Measurements from ENCODE around the gene PKIG.

DNA sequence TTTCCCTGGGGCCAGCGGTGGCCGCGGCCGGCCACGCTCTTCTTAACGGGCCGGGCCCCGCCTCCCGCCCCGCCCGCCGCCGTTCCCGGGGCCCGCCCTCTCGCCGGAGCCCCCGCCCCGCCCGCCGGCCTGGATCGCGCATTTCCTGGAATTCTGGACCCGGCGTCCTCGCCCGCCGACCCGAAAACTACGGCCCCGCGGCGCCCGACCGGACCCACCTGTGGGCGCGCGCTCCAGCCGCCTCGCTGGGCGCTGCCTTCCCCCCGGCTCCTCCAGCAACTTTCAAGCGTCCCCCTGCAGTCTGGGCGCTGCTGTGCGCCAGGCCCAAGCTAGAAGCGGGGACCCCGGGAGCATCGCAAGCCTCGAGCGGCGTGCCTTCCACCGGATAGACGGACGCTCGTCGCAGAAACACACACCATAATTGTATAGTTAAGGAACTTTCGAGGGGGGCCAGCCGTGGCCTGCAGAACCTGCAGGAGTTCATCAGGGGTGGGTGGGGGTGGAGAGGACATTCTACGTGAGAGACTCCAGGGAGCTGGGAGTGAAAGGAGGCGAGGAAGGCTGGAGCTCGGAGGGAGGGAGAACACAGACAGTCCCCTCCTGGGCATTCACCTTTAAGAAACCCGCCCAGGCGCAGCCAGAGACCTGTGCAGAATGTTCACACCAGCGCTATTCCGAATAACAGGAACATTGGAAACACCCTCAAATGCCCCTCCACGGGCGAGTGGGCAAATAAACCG is 69.5 kb downstream of the PKIG start, which contains the start of gene ADA:
- TF ChIP-seq POLR2A (IDR thresholded peaks at IDR 0.05): peak; percentile 42 to 57
- TF ChIP-seq, protein P1, sequence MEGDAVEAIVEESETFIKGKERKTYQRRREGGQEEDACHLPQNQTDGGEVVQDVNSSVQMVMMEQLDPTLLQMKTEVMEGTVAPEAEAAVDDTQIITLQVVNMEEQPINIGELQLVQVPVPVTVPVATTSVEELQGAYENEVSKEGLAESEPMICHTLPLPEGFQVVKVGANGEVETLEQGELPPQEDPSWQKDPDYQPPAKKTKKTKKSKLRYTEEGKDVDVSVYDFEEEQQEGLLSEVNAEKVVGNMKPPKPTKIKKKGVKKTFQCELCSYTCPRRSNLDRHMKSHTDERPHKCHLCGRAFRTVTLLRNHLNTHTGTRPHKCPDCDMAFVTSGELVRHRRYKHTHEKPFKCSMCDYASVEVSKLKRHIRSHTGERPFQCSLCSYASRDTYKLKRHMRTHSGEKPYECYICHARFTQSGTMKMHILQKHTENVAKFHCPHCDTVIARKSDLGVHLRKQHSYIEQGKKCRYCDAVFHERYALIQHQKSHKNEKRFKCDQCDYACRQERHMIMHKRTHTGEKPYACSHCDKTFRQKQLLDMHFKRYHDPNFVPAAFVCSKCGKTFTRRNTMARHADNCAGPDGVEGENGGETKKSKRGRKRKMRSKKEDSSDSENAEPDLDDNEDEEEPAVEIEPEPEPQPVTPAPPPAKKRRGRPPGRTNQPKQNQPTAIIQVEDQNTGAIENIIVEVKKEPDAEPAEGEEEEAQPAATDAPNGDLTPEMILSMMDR (IDR thresholded peaks at IDR 0.05 in 4 of 5, conservative IDR thresholded peaks at IDR 0.05 in 1 of 5): no peak

All from gastrocnemius medialis (tissue), 4 donors.